Hepatocyte (in vitro differentiated cells): Measurements from ENCODE around the gene FBXO9.

Experiments
- CTCF ChIP-seq: fragments of 200-600 bp; sonication (generic); IDR thresholded peaks from 2 replicates; pipeline ENCODE4 v1.5.1; 2016; ENCODE audit warnings: antibody characterized with exemption, mild to moderate bottlenecking; ENCODE audit not compliant: poor library complexity
- EZH2 ChIP-seq: fragments of 200-600 bp; sonication (generic); IDR thresholded peaks from 2 replicates; pipeline ENCODE4 v1.6.1; 2016; ENCODE audit warnings: antibody characterized with exemption, mild to moderate bottlenecking, borderline replicate concordance
- EZH2phosphoT487 ChIP-seq: fragments of 200-600 bp; sonication (generic); IDR thresholded peaks from one replicate; pipeline ENCODE4 v1.6.1; 2018; ENCODE audit warnings: antibody characterized with exemption, mild to moderate bottlenecking, low read depth, moderate library complexity; ENCODE audit not compliant: unreplicated experiment, severe bottlenecking

GRCh38 chr6:53111865-53112264, 46.7 kb downstream of the FBXO9 start:
- no peak for TF ChIP-seq CTCF
- TF ChIP-seq EZH2, result no peak
- TF ChIP-seq EZH2phosphoT487, result no peak
